HepG2 (cell line): ENCODE data around the gene HOXB2. TPM values are rescaled to one million over a fixed set of nuclear protein-coding genes. Genes with fewer than 3 reads are reported as not detected.

Source experiments
- ATAC-seq: fragments of 200-7000 bp; cut with Tn5 transposase; 3 replicates; pipeline ENCODE4 v1.9.1; 2020; ENCODE audit warnings: mild to moderate bottlenecking, moderate library complexity
- BruUV-seq: library from RNA; stranded (reverse); fragments of 400-500 nt; replicated peaks from 2 replicates; lab custom pipeline; 2021; lab: Mats Ljungman, UMichigan
- CTCF ChIA-PET: fragments of 300-600 bp; formaldehyde crosslinking; extraction: SDS; loops from one replicate; lab custom pipeline; 2021; ENCODE audit warnings: low total read pairs, inconsistent platforms, low intra/inter-chr PET ratio; lab: Yijun Ruan, JAX
- POLR2A ChIA-PET: fragments of 350-600 bp; sonication (Branson Sonifier 250); formaldehyde crosslinking; loops from one replicate; lab custom pipeline; 2020; ENCODE audit warnings: antibody characterized with exemption, inconsistent platforms; lab: Yijun Ruan, JAX
- DNase-seq: peaks from one replicate; pipeline ENCODE4 v3.0.0-alpha.2; 2015; ENCODE audit warnings: low spot score
- FAIRE-seq: peaks from 3 replicates; lab custom pipeline; 2011; peaks lifted over from hg19 to GRCh38; lab: Jason Lieb, UNC
- H2AFZ ChIP-seq: one replicate; pipeline ENCODE4 v1.6.1; 2011; ENCODE audit warnings: low read length, inconsistent platforms
- H3K27ac ChIP-seq: fragments of 300-600 bp; 3 replicates; pipeline ENCODE4 v1.8.0; 2011; ENCODE audit warnings: mixed run types, mild to moderate bottlenecking, mixed read lengths, low read length, inconsistent platforms; ENCODE audit not compliant: insufficient read depth; ENCODE audit errors: extremely low read length
- H3K27me3 ChIP-seq, 2 experiments: fragments of 200-600 bp in 1 of 2; 2 replicates in 1 of 2; 3 replicates in 1 of 2; pipeline versions ENCODE4 v1.6.0 to v1.8.0; 2011; ENCODE audit warnings: low read length in 2 of 2, mild to moderate bottlenecking in 2 of 2, moderate library complexity in 2 of 2, inconsistent platforms in 1 of 2; ENCODE audit not compliant: insufficient read depth in 2 of 2, control insufficient read depth in 1 of 2
- H3K36me3 ChIP-seq, 2 experiments: fragments of 200-600 bp in 1 of 2; replicated peaks in 1 of 2; 2 replicates in 1 of 2; 3 replicates in 1 of 2; pipeline versions ENCODE4 v1.5.1 to v1.8.0; 2011; ENCODE audit warnings: low read length in 2 of 2, inconsistent platforms in 1 of 2; ENCODE audit not compliant: insufficient read depth in 2 of 2, control insufficient read depth in 1 of 2
- H3K4me1 ChIP-seq: 2 replicates; pipeline ENCODE4 v1.5.1; 2012; ENCODE audit warnings: low read length, inconsistent platforms; ENCODE audit not compliant: insufficient read depth
- H3K4me2 ChIP-seq: 2 replicates; pipeline ENCODE4 v1.6.0; 2011; ENCODE audit warnings: low read depth, low read length, inconsistent platforms
- H3K4me3 ChIP-seq, 3 experiments: fragments of 200-600 bp in 1 of 3; sonication (generic), shearing (Covaris generic) in 1 of 3; replicated peaks in 1 of 3; 2 replicates each; pipeline ENCODE4 v1.5.1; 2011 to 2016; ENCODE audit warnings: low read length in 3 of 3, inconsistent platforms in 2 of 3, low read depth in 2 of 3, mild to moderate bottlenecking in 2 of 3, control low read depth in 1 of 3, mixed read lengths in 1 of 3; ENCODE audit not compliant: insufficient read depth in 1 of 3
- H3K79me2 ChIP-seq: one replicate; pipeline ENCODE4 v1.6.1; 2011; ENCODE audit warnings: low read length, inconsistent platforms; ENCODE audit not compliant: insufficient read depth
- H3K9ac ChIP-seq: 2 replicates; pipeline ENCODE4 v1.6.0; 2011; ENCODE audit warnings: mild to moderate bottlenecking, low read depth, low read length, inconsistent platforms; ENCODE audit not compliant: insufficient read depth
- H3K9me3 ChIP-seq: 2 replicates; pipeline ENCODE4 v1.5.1; 2012; ENCODE audit warnings: mild to moderate bottlenecking, low read length
- H4K20me1 ChIP-seq: 2 replicates; pipeline ENCODE4 v1.6.0; 2011; ENCODE audit warnings: inconsistent platforms, mild to moderate bottlenecking, low read length, moderate library complexity; ENCODE audit not compliant: insufficient read depth
- GATAD2A ChIP-seq: IDR thresholded peaks from 2 replicates; pipeline ENCODE4 v1.6.1; 2016
- IKZF4 ChIP-seq: sonication (generic); formaldehyde crosslinking; IDR thresholded peaks from 2 replicates; pipeline ENCODE4 v1.5.1; 2020; ENCODE audit warnings: borderline replicate concordance, mild to moderate bottlenecking, low read depth, missing genetic modification reagents; ENCODE audit errors: not compliant biosample characterization
- MED8 ChIP-seq: sonication (generic); formaldehyde crosslinking; IDR thresholded peaks from 2 replicates; pipeline ENCODE4 v1.8.1; 2023; ENCODE audit warnings: mild to moderate bottlenecking, missing genetic modification reagents; ENCODE audit not compliant: insufficient replicate concordance
- MEIS1 ChIP-seq: sonication (generic); formaldehyde crosslinking; IDR thresholded peaks from 2 replicates; pipeline ENCODE4 v1.9.0; 2021; ENCODE audit warnings: mild to moderate bottlenecking, missing genetic modification reagents, moderate library complexity, borderline replicate concordance
- PAF1 ChIP-seq: IDR thresholded peaks from 2 replicates; pipeline ENCODE4 v1.6.1; 2016; ENCODE audit warnings: missing genetic modification reagents, missing compliant biosample characterization
- RBAK ChIP-seq: sonication (generic); formaldehyde crosslinking; IDR thresholded peaks from 2 replicates; pipeline ENCODE4 v1.5.1; 2020; ENCODE audit warnings: mild to moderate bottlenecking, missing genetic modification reagents
- TSC22D2 ChIP-seq: sonication (generic); formaldehyde crosslinking; IDR thresholded peaks from 2 replicates; pipeline ENCODE4 v1.5.1; 2020; ENCODE audit warnings: missing genetic modification reagents, mild to moderate bottlenecking, borderline replicate concordance
- YEATS2 ChIP-seq: sonication (generic); formaldehyde crosslinking; IDR thresholded peaks from 2 replicates; pipeline ENCODE4 v1.4.0; 2020; ENCODE audit warnings: missing genetic modification reagents, borderline replicate concordance
- ZNF136 ChIP-seq: sonication (generic); formaldehyde crosslinking; IDR thresholded peaks from 2 replicates; pipeline ENCODE4 v1.8.1; 2022; ENCODE audit warnings: low read depth, mild to moderate bottlenecking, moderate library complexity, missing genetic modification reagents
- ZNF253 ChIP-seq: sonication (generic); formaldehyde crosslinking; IDR thresholded peaks from 2 replicates; pipeline ENCODE4 v1.8.0; 2022; ENCODE audit warnings: mild to moderate bottlenecking, missing genetic modification reagents, borderline replicate concordance
- ZNF256 ChIP-seq: sonication (generic); formaldehyde crosslinking; conservative IDR thresholded peaks from 2 replicates; pipeline ENCODE4 v1.4.0; 2020; ENCODE audit warnings: missing genetic modification reagents
- ZNF3 ChIP-seq: IDR thresholded peaks from 2 replicates; pipeline ENCODE4 v1.7.0; 2017; ENCODE audit warnings: inconsistent platforms
- WGBS: methylation state at CpG from one replicate; pipeline ENCODE4 v1.1.6; 2017; ENCODE audit warnings: low lambda C conversion rate; 5-methylcytosine and 5-hydroxymethylcytosine counted together
- in situ Hi-C: cut with HindIII; loops from 2 replicates; pipeline ENCODE4 v1.10.0; 2017; ENCODE audit warnings: low pct_unique_long_range_greater_than_20kb; ENCODE audit not compliant: extremely low pct_ligation_motif_present
- intact Hi-C: fragments of 100-400 bp; cut with micrococcal nuclease; formaldehyde crosslinking; loops from one replicate; pipeline ENCODE4 v1.10.0; 2022; ENCODE audit not compliant: unreplicated experiment
- polyA plus RNA-seq, 8 experiments: library from polyadenylated mRNA; depleted of rRNA in 3 of 8; stranded (reverse) in 7 of 8; unstranded in 1 of 8; fragments of >200 nt; fragmentation: Illumina TruSeq in 4 of 8; extraction: Trizol in 4 of 8; gene quantifications; 2 replicates each; pipeline versions ENCODE4 v1.2.1 to v1.2.3, GENCODE V29; 2011 to 2016; ENCODE audit warnings: low read depth in 4 of 8, missing spikeins in 1 of 8, mixed read lengths in 1 of 8; ENCODE audit not compliant: insufficient read depth in 1 of 8
- total RNA-seq, 5 experiments: library from RNA; depleted of rRNA; stranded (reverse); fragments of >200 nt; fragmentation: Illumina TruSeq; extraction: Trizol; gene quantifications; 2 replicates each; pipeline ENCODE4 v1.2.3, GENCODE V29; 2016; ENCODE audit warnings: low read depth in 1 of 5
- TF ChIP-seq, protein P1 (sequence below): sonication (generic); formaldehyde crosslinking; IDR thresholded peaks from 2 replicates; pipeline ENCODE4 v1.8.0; 2022; ENCODE audit warnings: missing genetic modification reagents, mild to moderate bottlenecking, inconsistent platforms, borderline replicate concordance
- TF ChIP-seq, protein P2 (sequence below): sonication (generic); formaldehyde crosslinking; IDR thresholded peaks from 2 replicates; pipeline ENCODE4 v1.5.1; 2020; ENCODE audit warnings: mild to moderate bottlenecking, missing genetic modification reagents, borderline replicate concordance
- TF ChIP-seq, protein P3 (sequence below), 2 experiments: sonication (generic) in 1 of 2; formaldehyde crosslinking in 1 of 2; IDR thresholded peaks; 2 replicates each; pipeline versions ENCODE4 v1.5.1 to v1.6.1; 2011 to 2020; ENCODE audit warnings: borderline replicate concordance in 1 of 2, low read depth in 1 of 2, low read length in 1 of 2, mild to moderate bottlenecking in 1 of 2, missing genetic modification reagents in 1 of 2, moderate library complexity in 1 of 2

HOXB2 gene
- total and polyA plus RNA-seq, 2 of the 13 experiments (the other 11 are each of a cell fraction or from before 2014, with no cell fraction given) = not detected

DNA sequence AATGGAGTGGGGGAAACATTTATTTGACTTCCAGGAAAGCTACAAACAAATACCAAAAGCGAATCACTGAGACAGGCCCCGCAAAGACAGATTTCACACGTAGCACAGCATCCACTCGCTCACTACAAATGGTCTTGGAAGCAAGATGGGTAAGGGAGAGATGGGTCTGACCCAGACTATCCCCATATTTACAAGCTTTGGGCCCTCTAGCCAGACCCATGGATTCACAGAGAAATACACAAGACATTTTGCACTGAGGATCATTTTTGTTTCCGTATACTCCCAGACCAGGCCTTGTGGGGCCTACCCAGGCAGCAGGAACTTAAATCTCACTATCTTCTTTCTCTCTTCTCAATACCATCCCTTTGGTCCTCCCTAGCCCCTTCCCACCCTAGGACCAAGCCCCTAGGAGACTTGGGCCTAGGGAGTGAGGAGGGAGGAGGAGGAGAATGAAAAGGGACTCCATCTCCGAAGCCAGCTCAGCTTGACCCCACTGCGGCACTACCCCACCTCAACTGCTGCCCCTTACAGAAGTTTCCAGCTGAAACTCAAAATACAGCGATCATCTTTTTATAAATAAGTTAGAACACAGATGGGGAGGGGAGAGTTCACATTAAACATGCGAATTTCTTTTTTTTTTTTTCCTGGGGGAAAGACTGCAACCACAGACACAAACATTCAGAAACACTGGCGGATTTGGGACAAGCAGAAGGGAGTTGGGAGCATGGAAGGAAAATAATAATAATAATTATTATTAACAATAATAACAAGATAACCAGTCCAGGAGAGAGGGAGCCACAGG lies 46.5 kb upstream of the HOXB2 start:
- TF ChIP-seq TSC22D2 (CRISPR knock-in tag) (no peak), ZNF136 (no peak), PAF1 (CRISPR knock-in tag) (no peak), ZNF253 (CRISPR knock-in tag) (no peak), RBAK (no peak), IKZF4 (CRISPR knock-in tag) (no peak), MED8 (no peak), ZNF256 (CRISPR knock-in tag) (no peak), ZNF3 (CRISPR knock-in tag) (no peak), YEATS2 (CRISPR knock-in tag) (no peak), MEIS1 (CRISPR knock-in tag) (no peak), GATAD2A (CRISPR knock-in tag) (no peak)
- TF ChIP-seq, protein P1, sequence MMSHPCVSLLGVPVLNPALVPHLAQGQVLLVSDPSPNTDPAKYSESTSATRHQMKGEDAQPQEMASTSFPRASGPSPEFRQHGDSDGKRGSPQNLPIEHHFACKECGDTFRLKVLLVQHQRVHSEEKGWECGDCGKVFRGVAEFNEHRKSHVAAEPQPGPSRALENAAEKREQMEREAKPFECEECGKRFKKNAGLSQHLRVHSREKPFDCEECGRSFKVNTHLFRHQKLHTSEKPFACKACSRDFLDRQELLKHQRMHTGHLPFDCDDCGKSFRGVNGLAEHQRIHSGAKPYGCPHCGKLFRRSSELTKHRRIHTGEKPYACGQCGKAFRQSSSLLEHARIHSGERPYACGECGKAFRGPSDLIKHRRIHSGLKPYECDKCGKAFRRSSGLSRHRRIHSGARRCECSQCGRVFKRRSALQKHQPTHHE (CRISPR knock-in tag) = no peak
- TF ChIP-seq, protein P2, sequence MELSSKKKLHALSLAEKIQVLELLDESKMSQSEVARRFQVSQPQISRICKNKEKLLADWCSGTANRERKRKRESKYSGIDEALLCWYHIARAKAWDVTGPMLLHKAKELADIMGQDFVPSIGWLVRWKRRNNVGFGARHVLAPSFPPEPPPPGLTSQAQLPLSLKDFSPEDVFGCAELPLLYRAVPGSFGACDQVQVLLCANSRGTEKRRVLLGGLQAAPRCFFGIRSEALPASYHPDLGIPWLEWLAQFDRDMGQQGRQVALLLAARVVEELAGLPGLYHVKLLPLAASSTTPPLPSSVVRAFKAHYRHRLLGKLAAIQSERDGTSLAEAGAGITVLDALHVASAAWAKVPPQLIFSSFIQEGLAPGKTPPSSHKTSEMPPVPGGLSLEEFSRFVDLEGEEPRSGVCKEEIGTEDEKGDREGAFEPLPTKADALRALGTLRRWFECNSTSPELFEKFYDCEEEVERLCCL (CRISPR knock-in tag) = no peak
- TF ChIP-seq, protein P3, sequence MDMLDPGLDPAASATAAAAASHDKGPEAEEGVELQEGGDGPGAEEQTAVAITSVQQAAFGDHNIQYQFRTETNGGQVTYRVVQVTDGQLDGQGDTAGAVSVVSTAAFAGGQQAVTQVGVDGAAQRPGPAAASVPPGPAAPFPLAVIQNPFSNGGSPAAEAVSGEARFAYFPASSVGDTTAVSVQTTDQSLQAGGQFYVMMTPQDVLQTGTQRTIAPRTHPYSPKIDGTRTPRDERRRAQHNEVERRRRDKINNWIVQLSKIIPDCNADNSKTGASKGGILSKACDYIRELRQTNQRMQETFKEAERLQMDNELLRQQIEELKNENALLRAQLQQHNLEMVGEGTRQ (IDR thresholded peaks at IDR 0.05; ENCODE audit: low read depth, low read length) = no peak
- TF ChIP-seq, protein P3 (CRISPR knock-in tag; IDR thresholded peaks at IDR 0.05; ENCODE audit: borderline replicate concordance) = no peak
- Histone ChIP-seq H2AFZ (no peak overlapping the region), H4K20me1 (no peaks in the 10 kb centered on the region; the same call in 1 of the 2 replicates), H3K9ac (no peak overlapping the region), H3K4me1 (0 out of 2 replicates have a peak, but pooled peaks cover 6% of the 10 kb centered on the region), H3K4me2 (no peak overlapping the region), H3K4me3 (no peak overlapping the region), H3K27ac (no peak overlapping the region), H3K36me3 (no peaks in the 10 kb centered on the region), H3K9me3 (no peaks in the 10 kb centered on the region), H3K27me3 (peaks cover 38 to 91% of the 10 kb centered on the region in 2 experiments), H3K79me2 (no peaks in the 10 kb centered on the region)
- POLR2A ChIA-PET = no interaction called here
- WGBS = 28% methylated on average over 10 of the region's 10 CpGs
- CTCF ChIA-PET = no interaction called here
- BruUV-seq = no TSS peak
- DNase-seq = no peak
- ATAC-seq = no peak
- in situ Hi-C loops (no loop called here), intact Hi-C loops (no loop called here)
- no peak for FAIRE-seq
